ENCODE data around the gene COX20. TPM values are rescaled to one million over a fixed set of nuclear protein-coding genes. Genes with fewer than 3 reads are reported as not detected.

The COX20 gene
- total RNA-seq, 4 donors from 2014 or later = 12.3 to 194 (median 36.4) TPM

- no peak overlapping the region for H3K27ac ChIP-seq
Observed at GRCh38 chr1:244850099-244850852, 14.8 kb downstream of the COX20 start.

GRCh38 chr1:244850896-244851295, 15.4 kb downstream of the COX20 start:
- DNase-seq = no peak
- no peak for TF ChIP-seq POLR2A (IDR thresholded peaks at IDR 0.05)
- Histone ChIP-seq H3K9me3 (no peaks in the 10 kb centered on the region), H3K36me3 (no peaks in the 10 kb centered on the region), H3K27me3 (no peaks in the 10 kb centered on the region), H3K4me3 (no peak overlapping the region), H3K4me1 (no peaks in the 10 kb centered on the region), H3K27ac (no peak overlapping the region)
- intact Hi-C loops (cut with DNase I; ENCODE audit: low total_unique reads) = no loop called here

More at GRCh38 chr1:244850099-244850852, 14.8 kb downstream of the COX20 start:
- no peaks in the 10 kb centered on the region for H3K4me1 ChIP-seq
- H3K4me3 ChIP-seq = no peak overlapping the region
- intact Hi-C loops (cut with DNase I; ENCODE audit: low total_unique reads) = no loop called here
- no peak for DNase-seq
- no peaks in the 10 kb centered on the region for H3K36me3 ChIP-seq
- H3K9me3 ChIP-seq = no peaks in the 10 kb centered on the region
- no peaks in the 10 kb centered on the region for H3K27me3 ChIP-seq
- TF ChIP-seq CTCF (IDR thresholded peaks at IDR 0.05) = no peak
- no peak for TF ChIP-seq POLR2A (IDR thresholded peaks at IDR 0.05)

GRCh38 chr1:244851546-244852231, 16.2 kb downstream of the COX20 start:
- Histone ChIP-seq H3K4me1 (no peaks in the 10 kb centered on the region), H3K27ac (no peak overlapping the region)

GRCh38 chr1:244852694-244853093, 17.2 kb downstream of the COX20 start:
- H3K27ac ChIP-seq = no peak overlapping the region
- TF ChIP-seq POLR2A (IDR thresholded peaks at IDR 0.05) (no peak), CTCF (IDR thresholded peaks at IDR 0.05) (no peak)
- no peak overlapping the region for H3K4me3 ChIP-seq
- H3K27me3 ChIP-seq = no peaks in the 10 kb centered on the region
- intact Hi-C loops (cut with DNase I; ENCODE audit: low total_unique reads) = no loop called here
- no peaks in the 10 kb centered on the region for H3K9me3 ChIP-seq
- H3K36me3 ChIP-seq = no peaks in the 10 kb centered on the region
- no peaks in the 10 kb centered on the region for H3K4me1 ChIP-seq
- DNase-seq = no peak

More at GRCh38 chr1:244851546-244852231, 16.2 kb downstream of the COX20 start:
- DNase-seq = no peak
- Histone ChIP-seq H3K27me3 (no peaks in the 10 kb centered on the region), H3K9me3 (no peaks in the 10 kb centered on the region), H3K4me3 (no peak overlapping the region), H3K36me3 (no peaks in the 10 kb centered on the region)
- no peak for TF ChIP-seq CTCF (IDR thresholded peaks at IDR 0.05)
- no peak for TF ChIP-seq POLR2A (IDR thresholded peaks at IDR 0.05)
- intact Hi-C loops (cut with DNase I; ENCODE audit: low total_unique reads) = no loop called here

GRCh38 chr1:244854166-244854565, 18.7 kb downstream of the COX20 start:
- H3K9me3 ChIP-seq = no peaks in the 10 kb centered on the region
- no peaks in the 10 kb centered on the region for H3K27me3 ChIP-seq
- intact Hi-C loops (cut with DNase I; ENCODE audit: low total_unique reads) = no loop called here
- peaks cover 0 to 7% of the 10 kb centered on the region in 2 donors for H3K4me1 ChIP-seq
- DNase-seq = no peak
- TF ChIP-seq CTCF (IDR thresholded peaks at IDR 0.05) = no peak
- TF ChIP-seq POLR2A (IDR thresholded peaks at IDR 0.05) = no peak
- no peak overlapping the region for H3K4me3 ChIP-seq
- H3K36me3 ChIP-seq = no peaks in the 10 kb centered on the region
- no peak overlapping the region for H3K27ac ChIP-seq

Measured in uterus (tissue), 4 donors.